Breast epithelium (tissue), 3 donors: Measurements from ENCODE around the gene ASPRV1.

Experiments used
- CTCF ChIP-seq, 3 donors: fragments of 450-650 bp; IDR thresholded peaks; one replicate each; pipeline ENCODE4 v1.5.1; 2016 to 2017; ENCODE audit warnings: antibody characterized with exemption in 3 of 3, mild to moderate bottlenecking in 3 of 3, moderate library complexity in 3 of 3
- POLR2A ChIP-seq: fragments of 450-650 bp; IDR thresholded peaks from one replicate; pipeline ENCODE4 v1.6.1; 2016; ENCODE audit warnings: antibody characterized with exemption, mild to moderate bottlenecking, moderate library complexity
- POLR2AphosphoS5 ChIP-seq, 3 donors: sonication (generic); formaldehyde crosslinking; IDR thresholded peaks; one replicate each; pipeline ENCODE4 v1.6.1; 2017; ENCODE audit warnings: antibody characterized with exemption in 3 of 3

- TF ChIP-seq CTCF (IDR thresholded peaks at IDR 0.05) = no peak
- no peak for TF ChIP-seq POLR2A
- TF ChIP-seq POLR2AphosphoS5 (IDR thresholded peaks at IDR 0.05) = no peak
These were observed 49.2 kb upstream of the ASPRV1 start for GRCh38 chr2:70010576-70011111.
